ENCODE data around the gene TMEM247. TPM values are rescaled to one million over a fixed set of nuclear protein-coding genes. Genes with fewer than 3 reads are reported as not detected.

TMEM247 gene
- total RNA-seq, 1 experiment from 2014 or later, result not detected

DNA sequence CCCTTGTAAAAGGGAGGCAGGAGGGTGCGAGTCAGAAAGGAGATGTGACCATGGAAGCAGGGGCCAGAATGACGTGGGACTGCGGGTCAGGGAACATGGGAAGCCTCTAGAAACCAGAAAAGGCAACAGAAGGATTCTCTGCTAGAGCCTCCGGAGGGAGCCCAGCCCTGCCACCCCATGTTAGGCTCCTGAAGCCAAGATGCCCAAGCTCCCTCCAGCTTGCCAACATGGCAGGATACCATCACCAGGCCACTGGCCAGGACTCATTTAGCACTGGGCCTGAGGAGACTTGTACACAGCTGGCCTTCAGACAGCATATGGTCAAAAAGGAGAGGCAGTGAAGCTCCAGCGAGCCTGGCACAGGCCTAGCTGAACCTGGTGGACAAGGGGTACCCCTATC is 5.6 kb downstream of the TMEM247 start:
- Histone ChIP-seq H3K9ac (ENCODE audit: extremely low read depth, insufficient read length, low read length) (no peak overlapping the region), H4K91ac (ENCODE audit: insufficient read length, low read depth, low read length) (no peak overlapping the region), H3K79me2 (ENCODE audit: insufficient read depth, low read length) (no peaks in the 10 kb centered on the region), H4K8ac (replicated peaks; ENCODE audit: insufficient read length, low read depth, low read length) (no peak overlapping the region), H3K23ac (ENCODE audit: insufficient read length, low read depth, low read length) (no peak overlapping the region), H3K9me3 (ENCODE audit: control insufficient read depth, low read depth, low read length) (no peaks in the 10 kb centered on the region), H3K27me3 (ENCODE audit: insufficient read depth, low read length) (no peaks in the 10 kb centered on the region), H2AK5ac (ENCODE audit: insufficient read length, low read length) (no peak overlapping the region), H2AFZ (ENCODE audit: low read length) (no peak overlapping the region), H2BK20ac (ENCODE audit: low read depth, low read length, poor library complexity, severe bottlenecking) (no peak overlapping the region), H3K4me2 (ENCODE audit: insufficient read depth, insufficient read length, low read length) (no peak overlapping the region), H3T11ph (ENCODE audit: low read length) (no peak overlapping the region), H3K18ac (ENCODE audit: insufficient read length, low read depth, low read length) (no peak overlapping the region), H3K56ac (ENCODE audit: insufficient read length, low read depth, low read length) (no peak overlapping the region), H4K20me1 (ENCODE audit: control insufficient read depth, insufficient read depth, insufficient read length) (no peaks in the 10 kb centered on the region), H3K23me2 (ENCODE audit: insufficient read length, low read depth, low read length, poor library complexity, severe bottlenecking) (no peaks in the 10 kb centered on the region), H3K4ac (ENCODE audit: low read depth, low read length) (no peak overlapping the region), H3K14ac (ENCODE audit: insufficient read depth, low read length) (no peak overlapping the region), H3K27ac (ENCODE audit: insufficient read length, low read depth, low read length) (no peak overlapping the region), H2BK12ac (ENCODE audit: insufficient read length, low read depth, low read length) (no peak overlapping the region), H2BK15ac (ENCODE audit: low read depth, low read length) (no peak overlapping the region), H2BK120ac (ENCODE audit: low read depth, low read length, poor library complexity, severe bottlenecking) (no peak overlapping the region), H2BK5ac (ENCODE audit: insufficient read length, low read length) (no peak overlapping the region), H3K4me1 (ENCODE audit: insufficient read depth, low read length) (no peaks in the 10 kb centered on the region; the same call in 1 of the 2 replicates), H3K79me1 (ENCODE audit: insufficient read depth, low read depth, low read length, poor library complexity, severe bottlenecking) (no peaks in the 10 kb centered on the region), H4K5ac (ENCODE audit: insufficient read length, low read depth, low read length) (no peak overlapping the region)
- no peak overlapping the region for H3K27ac Mint-ChIP-seq
- WGBS (ENCODE audit: extremely low coverage, insufficient read length, low lambda C conversion rate), result no CpG with 5 or more reads among the region's 5 CpGs
- peaks cover 11% of the 10 kb centered on the region in 2 experiments for H3K4me1 Mint-ChIP-seq
- H3K36me3 Mint-ChIP-seq (ENCODE audit: insufficient read depth in 1 of 3, low read depth in 3 of 3), result peaks cover 0 to 1% (median 0%) of the 10 kb centered on the region in 3 experiments; a peak in 2 of 7 replicates
- peaks cover 18% of the 10 kb centered on the region for H3K27me3 Mint-ChIP-seq (ENCODE audit: low read depth)
- DNase-seq, result no peak
- no peak overlapping the region for H3K4me3 Mint-ChIP-seq
- H3K9me3 Mint-ChIP-seq, result no peaks in the 10 kb centered on the region
- TF ChIP-seq, protein P1, sequence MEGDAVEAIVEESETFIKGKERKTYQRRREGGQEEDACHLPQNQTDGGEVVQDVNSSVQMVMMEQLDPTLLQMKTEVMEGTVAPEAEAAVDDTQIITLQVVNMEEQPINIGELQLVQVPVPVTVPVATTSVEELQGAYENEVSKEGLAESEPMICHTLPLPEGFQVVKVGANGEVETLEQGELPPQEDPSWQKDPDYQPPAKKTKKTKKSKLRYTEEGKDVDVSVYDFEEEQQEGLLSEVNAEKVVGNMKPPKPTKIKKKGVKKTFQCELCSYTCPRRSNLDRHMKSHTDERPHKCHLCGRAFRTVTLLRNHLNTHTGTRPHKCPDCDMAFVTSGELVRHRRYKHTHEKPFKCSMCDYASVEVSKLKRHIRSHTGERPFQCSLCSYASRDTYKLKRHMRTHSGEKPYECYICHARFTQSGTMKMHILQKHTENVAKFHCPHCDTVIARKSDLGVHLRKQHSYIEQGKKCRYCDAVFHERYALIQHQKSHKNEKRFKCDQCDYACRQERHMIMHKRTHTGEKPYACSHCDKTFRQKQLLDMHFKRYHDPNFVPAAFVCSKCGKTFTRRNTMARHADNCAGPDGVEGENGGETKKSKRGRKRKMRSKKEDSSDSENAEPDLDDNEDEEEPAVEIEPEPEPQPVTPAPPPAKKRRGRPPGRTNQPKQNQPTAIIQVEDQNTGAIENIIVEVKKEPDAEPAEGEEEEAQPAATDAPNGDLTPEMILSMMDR (conservative IDR thresholded peaks at IDR 0.05), result no peak

All from H9 (cell line).